ENCODE results near the gene TMEM63A.

DNA sequence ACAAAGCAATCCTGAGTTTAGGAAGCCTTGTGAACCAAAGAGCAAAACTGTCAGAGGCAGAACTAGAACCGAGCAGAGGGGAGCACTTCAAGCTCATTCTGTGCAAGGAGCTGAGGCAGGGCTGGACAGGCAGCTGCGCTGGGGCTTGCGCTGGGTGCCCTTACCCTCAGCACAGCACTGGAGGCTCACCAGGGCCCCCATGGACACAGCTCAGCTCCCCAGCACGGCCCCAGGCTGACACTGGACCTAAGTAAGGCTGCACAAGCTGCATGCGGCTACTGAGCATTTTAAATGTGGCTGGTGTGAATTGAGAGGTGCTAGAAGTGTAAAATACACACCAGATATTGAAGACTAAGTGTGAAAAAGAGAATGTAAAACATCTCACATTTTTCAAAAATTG, 22.1 kb downstream of the TMEM63A start:
- TF ChIP-seq TAF1 (IDR thresholded peaks at IDR 0.05; ENCODE audit: borderline replicate concordance, low read depth, low read length) (no peak), TCF12 (IDR thresholded peaks at IDR 0.05) (no peak), FOSL2 (IDR thresholded peaks at IDR 0.05; ENCODE audit: borderline replicate concordance, low read depth) (no peak), RAD21 (IDR thresholded peaks at IDR 0.05; ENCODE audit: low read length) (no peak), FOXM1 (IDR thresholded peaks at IDR 0.05; ENCODE audit: low read depth) (no peak), POLR2AphosphoS5 (IDR thresholded peaks at IDR 0.05; ENCODE audit: low read depth, low read length) (no peak)
- TF ChIP-seq, protein P1, sequence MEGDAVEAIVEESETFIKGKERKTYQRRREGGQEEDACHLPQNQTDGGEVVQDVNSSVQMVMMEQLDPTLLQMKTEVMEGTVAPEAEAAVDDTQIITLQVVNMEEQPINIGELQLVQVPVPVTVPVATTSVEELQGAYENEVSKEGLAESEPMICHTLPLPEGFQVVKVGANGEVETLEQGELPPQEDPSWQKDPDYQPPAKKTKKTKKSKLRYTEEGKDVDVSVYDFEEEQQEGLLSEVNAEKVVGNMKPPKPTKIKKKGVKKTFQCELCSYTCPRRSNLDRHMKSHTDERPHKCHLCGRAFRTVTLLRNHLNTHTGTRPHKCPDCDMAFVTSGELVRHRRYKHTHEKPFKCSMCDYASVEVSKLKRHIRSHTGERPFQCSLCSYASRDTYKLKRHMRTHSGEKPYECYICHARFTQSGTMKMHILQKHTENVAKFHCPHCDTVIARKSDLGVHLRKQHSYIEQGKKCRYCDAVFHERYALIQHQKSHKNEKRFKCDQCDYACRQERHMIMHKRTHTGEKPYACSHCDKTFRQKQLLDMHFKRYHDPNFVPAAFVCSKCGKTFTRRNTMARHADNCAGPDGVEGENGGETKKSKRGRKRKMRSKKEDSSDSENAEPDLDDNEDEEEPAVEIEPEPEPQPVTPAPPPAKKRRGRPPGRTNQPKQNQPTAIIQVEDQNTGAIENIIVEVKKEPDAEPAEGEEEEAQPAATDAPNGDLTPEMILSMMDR (IDR thresholded peaks at IDR 0.05) = no peak

All from SK-N-SH (cell line).